H1 (cell line): ENCODE results near the gene ZDHHC24. TPM values are rescaled to one million over a fixed set of nuclear protein-coding genes. Genes with fewer than 3 reads are reported as not detected.

Source experiments
- NANOG ChIP-seq: IDR thresholded peaks from 2 replicates; pipeline ENCODE4 v1.6.1; 2011; ENCODE audit warnings: low read length, low read depth, mild to moderate bottlenecking, inconsistent platforms; ENCODE audit not compliant: insufficient read depth, poor library complexity, severe bottlenecking
- TAF7 ChIP-seq: optimal IDR thresholded peaks from 2 replicates; pipeline ENCODE3; 2011; ENCODE audit warnings: low read depth, mild to moderate bottlenecking, inconsistent platforms, low read length, moderate library complexity, borderline replicate concordance
- polyA plus RNA-seq, 7 experiments: library from polyadenylated mRNA; depleted of rRNA in 3 of 7; stranded (reverse) in 5 of 7; unstranded in 2 of 7; fragments of >200 nt in 5 of 7; fragments of 200-250 nt in 2 of 7; gene quantifications; 1 replicate in 5 of 7; 2 replicates in 1 of 7; 4 replicates in 1 of 7; pipeline versions ENCODE4 v1.2.1 to v1.2.3, GENCODE V29; 2011 to 2013; ENCODE audit warnings: missing spikeins in 2 of 7, mixed read lengths in 2 of 7
- total RNA-seq: library from RNA; stranded (reverse); fragmentation: NEBNext Ultra II Directional; extraction: Animal tissue kit (Norgen Biotek cat#: 25700); gene quantifications from 2 replicates; pipeline ENCODE4 v1.2.1, GENCODE V29; 2021
- TF ChIP-seq, protein P1 (sequence below): fragments of 300-600 bp; sonication (generic); IDR thresholded peaks from 2 replicates; pipeline ENCODE4 v1.7.1; 2012; ENCODE audit warnings: low read length, moderate library complexity, mild to moderate bottlenecking, inconsistent platforms; ENCODE audit not compliant: insufficient replicate concordance
- TF ChIP-seq, protein P2 (sequence below), 3 experiments: IDR thresholded peaks; 1 replicate in 2 of 3; 2 replicates in 1 of 3; pipeline versions ENCODE4 v1.5.1 to v1.6.1; 2011; ENCODE audit warnings: low read length in 3 of 3, mild to moderate bottlenecking in 3 of 3, inconsistent platforms in 2 of 3, low read depth in 1 of 3, moderate library complexity in 1 of 3; ENCODE audit not compliant: insufficient read depth in 1 of 3; ENCODE audit errors: control extremely low read depth in 1 of 3

Gene ZDHHC24
- total and polyA plus RNA-seq, 2 of the 8 experiments (the other 6 are each of a cell fraction or from before 2014, with no cell fraction given), result 8.4 to 9.7 TPM

DNA sequence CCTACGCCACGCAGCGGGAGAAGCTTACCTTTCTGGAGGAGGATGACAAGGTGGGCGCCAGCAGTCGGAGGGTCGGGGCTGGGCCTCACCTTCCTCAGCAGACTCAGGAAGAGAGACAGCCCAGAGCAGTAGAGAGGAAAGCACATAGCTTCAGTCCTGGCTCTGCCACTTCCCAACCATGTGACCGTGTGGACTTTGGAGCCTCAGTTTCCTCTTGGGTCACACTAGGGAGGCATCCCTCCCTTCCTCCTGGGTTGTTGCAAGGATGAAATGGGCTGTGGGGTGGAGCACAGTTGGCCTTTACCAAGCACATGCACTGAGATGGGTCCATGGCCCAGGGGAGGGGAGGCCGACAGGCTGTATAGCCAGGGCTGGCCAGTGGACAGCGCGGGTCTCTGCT, 52.7 kb downstream of the ZDHHC24 start (continued):
- TF ChIP-seq, protein P1, sequence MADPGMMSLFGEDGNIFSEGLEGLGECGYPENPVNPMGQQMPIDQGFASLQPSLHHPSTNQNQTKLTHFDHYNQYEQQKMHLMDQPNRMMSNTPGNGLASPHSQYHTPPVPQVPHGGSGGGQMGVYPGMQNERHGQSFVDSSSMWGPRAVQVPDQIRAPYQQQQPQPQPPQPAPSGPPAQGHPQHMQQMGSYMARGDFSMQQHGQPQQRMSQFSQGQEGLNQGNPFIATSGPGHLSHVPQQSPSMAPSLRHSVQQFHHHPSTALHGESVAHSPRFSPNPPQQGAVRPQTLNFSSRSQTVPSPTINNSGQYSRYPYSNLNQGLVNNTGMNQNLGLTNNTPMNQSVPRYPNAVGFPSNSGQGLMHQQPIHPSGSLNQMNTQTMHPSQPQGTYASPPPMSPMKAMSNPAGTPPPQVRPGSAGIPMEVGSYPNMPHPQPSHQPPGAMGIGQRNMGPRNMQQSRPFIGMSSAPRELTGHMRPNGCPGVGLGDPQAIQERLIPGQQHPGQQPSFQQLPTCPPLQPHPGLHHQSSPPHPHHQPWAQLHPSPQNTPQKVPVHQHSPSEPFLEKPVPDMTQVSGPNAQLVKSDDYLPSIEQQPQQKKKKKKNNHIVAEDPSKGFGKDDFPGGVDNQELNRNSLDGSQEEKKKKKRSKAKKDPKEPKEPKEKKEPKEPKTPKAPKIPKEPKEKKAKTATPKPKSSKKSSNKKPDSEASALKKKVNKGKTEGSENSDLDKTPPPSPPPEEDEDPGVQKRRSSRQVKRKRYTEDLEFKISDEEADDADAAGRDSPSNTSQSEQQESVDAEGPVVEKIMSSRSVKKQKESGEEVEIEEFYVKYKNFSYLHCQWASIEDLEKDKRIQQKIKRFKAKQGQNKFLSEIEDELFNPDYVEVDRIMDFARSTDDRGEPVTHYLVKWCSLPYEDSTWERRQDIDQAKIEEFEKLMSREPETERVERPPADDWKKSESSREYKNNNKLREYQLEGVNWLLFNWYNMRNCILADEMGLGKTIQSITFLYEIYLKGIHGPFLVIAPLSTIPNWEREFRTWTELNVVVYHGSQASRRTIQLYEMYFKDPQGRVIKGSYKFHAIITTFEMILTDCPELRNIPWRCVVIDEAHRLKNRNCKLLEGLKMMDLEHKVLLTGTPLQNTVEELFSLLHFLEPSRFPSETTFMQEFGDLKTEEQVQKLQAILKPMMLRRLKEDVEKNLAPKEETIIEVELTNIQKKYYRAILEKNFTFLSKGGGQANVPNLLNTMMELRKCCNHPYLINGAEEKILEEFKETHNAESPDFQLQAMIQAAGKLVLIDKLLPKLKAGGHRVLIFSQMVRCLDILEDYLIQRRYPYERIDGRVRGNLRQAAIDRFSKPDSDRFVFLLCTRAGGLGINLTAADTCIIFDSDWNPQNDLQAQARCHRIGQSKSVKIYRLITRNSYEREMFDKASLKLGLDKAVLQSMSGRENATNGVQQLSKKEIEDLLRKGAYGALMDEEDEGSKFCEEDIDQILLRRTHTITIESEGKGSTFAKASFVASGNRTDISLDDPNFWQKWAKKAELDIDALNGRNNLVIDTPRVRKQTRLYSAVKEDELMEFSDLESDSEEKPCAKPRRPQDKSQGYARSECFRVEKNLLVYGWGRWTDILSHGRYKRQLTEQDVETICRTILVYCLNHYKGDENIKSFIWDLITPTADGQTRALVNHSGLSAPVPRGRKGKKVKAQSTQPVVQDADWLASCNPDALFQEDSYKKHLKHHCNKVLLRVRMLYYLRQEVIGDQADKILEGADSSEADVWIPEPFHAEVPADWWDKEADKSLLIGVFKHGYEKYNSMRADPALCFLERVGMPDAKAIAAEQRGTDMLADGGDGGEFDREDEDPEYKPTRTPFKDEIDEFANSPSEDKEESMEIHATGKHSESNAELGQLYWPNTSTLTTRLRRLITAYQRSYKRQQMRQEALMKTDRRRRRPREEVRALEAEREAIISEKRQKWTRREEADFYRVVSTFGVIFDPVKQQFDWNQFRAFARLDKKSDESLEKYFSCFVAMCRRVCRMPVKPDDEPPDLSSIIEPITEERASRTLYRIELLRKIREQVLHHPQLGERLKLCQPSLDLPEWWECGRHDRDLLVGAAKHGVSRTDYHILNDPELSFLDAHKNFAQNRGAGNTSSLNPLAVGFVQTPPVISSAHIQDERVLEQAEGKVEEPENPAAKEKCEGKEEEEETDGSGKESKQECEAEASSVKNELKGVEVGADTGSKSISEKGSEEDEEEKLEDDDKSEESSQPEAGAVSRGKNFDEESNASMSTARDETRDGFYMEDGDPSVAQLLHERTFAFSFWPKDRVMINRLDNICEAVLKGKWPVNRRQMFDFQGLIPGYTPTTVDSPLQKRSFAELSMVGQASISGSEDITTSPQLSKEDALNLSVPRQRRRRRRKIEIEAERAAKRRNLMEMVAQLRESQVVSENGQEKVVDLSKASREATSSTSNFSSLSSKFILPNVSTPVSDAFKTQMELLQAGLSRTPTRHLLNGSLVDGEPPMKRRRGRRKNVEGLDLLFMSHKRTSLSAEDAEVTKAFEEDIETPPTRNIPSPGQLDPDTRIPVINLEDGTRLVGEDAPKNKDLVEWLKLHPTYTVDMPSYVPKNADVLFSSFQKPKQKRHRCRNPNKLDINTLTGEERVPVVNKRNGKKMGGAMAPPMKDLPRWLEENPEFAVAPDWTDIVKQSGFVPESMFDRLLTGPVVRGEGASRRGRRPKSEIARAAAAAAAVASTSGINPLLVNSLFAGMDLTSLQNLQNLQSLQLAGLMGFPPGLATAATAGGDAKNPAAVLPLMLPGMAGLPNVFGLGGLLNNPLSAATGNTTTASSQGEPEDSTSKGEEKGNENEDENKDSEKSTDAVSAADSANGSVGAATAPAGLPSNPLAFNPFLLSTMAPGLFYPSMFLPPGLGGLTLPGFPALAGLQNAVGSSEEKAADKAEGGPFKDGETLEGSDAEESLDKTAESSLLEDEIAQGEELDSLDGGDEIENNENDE, result no peak
- TF ChIP-seq NANOG, result no peak
- TF ChIP-seq, protein P2, sequence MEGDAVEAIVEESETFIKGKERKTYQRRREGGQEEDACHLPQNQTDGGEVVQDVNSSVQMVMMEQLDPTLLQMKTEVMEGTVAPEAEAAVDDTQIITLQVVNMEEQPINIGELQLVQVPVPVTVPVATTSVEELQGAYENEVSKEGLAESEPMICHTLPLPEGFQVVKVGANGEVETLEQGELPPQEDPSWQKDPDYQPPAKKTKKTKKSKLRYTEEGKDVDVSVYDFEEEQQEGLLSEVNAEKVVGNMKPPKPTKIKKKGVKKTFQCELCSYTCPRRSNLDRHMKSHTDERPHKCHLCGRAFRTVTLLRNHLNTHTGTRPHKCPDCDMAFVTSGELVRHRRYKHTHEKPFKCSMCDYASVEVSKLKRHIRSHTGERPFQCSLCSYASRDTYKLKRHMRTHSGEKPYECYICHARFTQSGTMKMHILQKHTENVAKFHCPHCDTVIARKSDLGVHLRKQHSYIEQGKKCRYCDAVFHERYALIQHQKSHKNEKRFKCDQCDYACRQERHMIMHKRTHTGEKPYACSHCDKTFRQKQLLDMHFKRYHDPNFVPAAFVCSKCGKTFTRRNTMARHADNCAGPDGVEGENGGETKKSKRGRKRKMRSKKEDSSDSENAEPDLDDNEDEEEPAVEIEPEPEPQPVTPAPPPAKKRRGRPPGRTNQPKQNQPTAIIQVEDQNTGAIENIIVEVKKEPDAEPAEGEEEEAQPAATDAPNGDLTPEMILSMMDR (IDR thresholded peaks at IDR 0.05; ENCODE audit: control extremely low read depth in 1 of 3, insufficient read depth in 1 of 3, low read depth in 1 of 3, low read length in 3 of 3), result no peak
- no peak for TF ChIP-seq TAF7
